Activated CD4-positive, alpha-beta T cell treated with anti-CD3 and anti-CD28 coated beads, Interleukin-2, amount 50 U/mL, for 24 hours (primary cell): ENCODE results near the gene ZNF746.
A peak's percentile ranks its signal among the peaks of the same experiment; 100 is the strongest.

Experiments used
- DNase-seq, 2 donors: peaks; one replicate each; pipeline ENCODE4 v3.0.0-alpha.2; 2020; ENCODE audit warnings: low read depth in 1 of 2, low spot score in 1 of 2

Gene ZNF746

GRCh38 chr7:149427893-149428292, 69.7 kb downstream of the ZNF746 start:
- no peak for DNase-seq

DNA sequence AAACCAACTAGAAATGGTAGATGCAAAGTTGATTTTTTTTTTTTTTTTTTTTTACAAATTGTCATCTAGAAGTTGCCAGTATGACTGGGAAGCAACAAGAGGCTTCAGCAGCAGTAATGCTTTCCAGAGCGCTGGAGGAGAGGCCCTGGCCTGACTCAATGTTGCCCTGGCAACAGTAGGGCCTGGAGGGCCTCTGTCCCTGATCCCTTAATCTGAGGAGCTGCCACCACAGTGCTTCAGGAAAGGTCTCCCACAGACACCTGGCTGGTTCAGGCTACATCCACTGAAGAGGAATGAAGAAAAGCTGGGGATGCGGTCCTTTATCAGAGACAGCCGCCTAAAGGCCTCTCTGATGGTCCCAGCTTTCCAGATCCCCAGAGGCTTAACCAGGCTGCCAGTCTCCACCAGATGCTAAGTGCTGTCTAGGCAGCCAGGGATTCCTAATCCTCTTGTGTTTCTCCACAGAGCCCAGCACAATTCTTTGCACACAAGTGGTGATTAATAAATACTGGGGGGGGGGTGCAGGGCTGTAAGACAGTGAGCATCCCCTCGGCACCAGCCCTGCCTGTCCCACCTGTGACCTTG, 70.4 kb downstream of the ZNF746 start:
- DNase-seq: no peak

- DNase-seq: no peak
These were observed 74.0 kb downstream of the ZNF746 start for GRCh38 chr7:149423449-149424110.

- DNase-seq: peak in 1 of 2 donors; percentile 42
These were observed 74.7 kb downstream of the ZNF746 start for GRCh38 chr7:149422914-149423301.
